DMS53 treated with DMSO at 0.1 percent for 48 hours (cell line): ENCODE measurements around the gene PRAF2.

Experiments used
- DNase-seq: peaks from one replicate; lab custom pipeline; 2025; ENCODE audit not compliant: unreplicated experiment; lab: John Stamatoyannopoulos, UW

Gene PRAF2

GRCh38 chrX:49073601-49074575 lies at the start of gene PRAF2:
TSS of gene PRAF2 (minus strand) at chrX:49074002. CDS start at chrX:49073987, 15 bp downstream.
- peak; percentile 90 for DNase-seq

GRCh38 chrX:49122499-49122898 lies 48.7 kb upstream of the PRAF2 start:
- no peak for DNase-seq

GRCh38 chrX:49120091-49120490 lies 46.3 kb upstream of the PRAF2 start:
- no peak for DNase-seq

- DNase-seq: no peak
Measured at GRCh38 chrX:49117581-49117980, 43.8 kb upstream of the PRAF2 start.

- DNase-seq: no peak
Measured at GRCh38 chrX:49116716-49117115, 42.9 kb upstream of the PRAF2 start.

- no peak for DNase-seq
Measured at GRCh38 chrX:49116076-49116475, 42.3 kb upstream of the PRAF2 start.

- DNase-seq: no peak
Measured at GRCh38 chrX:49111791-49112190, 38.0 kb upstream of the PRAF2 start.

- no peak for DNase-seq
Measured at GRCh38 chrX:49110417-49110816, 36.6 kb upstream of the PRAF2 start.

- DNase-seq: no peak
Measured at GRCh38 chrX:49108641-49109040, 34.8 kb upstream of the PRAF2 start.

GRCh38 chrX:49106930-49107329 lies 33.1 kb upstream of the PRAF2 start:
- peak; percentile 17 for DNase-seq

GRCh38 chrX:49106296-49106695 lies 32.5 kb upstream of the PRAF2 start:
- DNase-seq: no peak

GRCh38 chrX:49103637-49104036 lies 29.8 kb upstream of the PRAF2 start:
- DNase-seq: no peak

GRCh38 chrX:49102190-49102589 lies 28.4 kb upstream of the PRAF2 start:
- no peak for DNase-seq

GRCh38 chrX:49101629-49101984 lies 27.8 kb upstream of the PRAF2 start:
- DNase-seq: no peak

- DNase-seq: peak; percentile 95
Measured at GRCh38 chrX:49100704-49101628, 27.2 kb upstream of the PRAF2 start.

GRCh38 chrX:49096419-49096818 lies 22.6 kb upstream of the PRAF2 start:
- DNase-seq: no peak

- no peak for DNase-seq
Measured at GRCh38 chrX:49089553-49089952, 15.8 kb upstream of the PRAF2 start.

- no peak for DNase-seq
Measured at GRCh38 chrX:49082271-49082871, 8.6 kb upstream of the PRAF2 start.

- DNase-seq: peak; percentile 47
Measured at GRCh38 chrX:49079489-49080428, 6.0 kb upstream of the PRAF2 start, which contains the start of gene WDR45. TSS of gene WDR45 (minus strand) at chrX:49079887. CDS start at chrX:49078095, 1,792 bp downstream.

- DNase-seq: no peak
Measured at GRCh38 chrX:49077941-49078340, 4.1 kb upstream of the PRAF2 start.
